HUES6 (cell line): ENCODE results near the gene CPNE1.

Experiments
- H3K27ac ChIP-seq: 2 replicates; pipeline ENCODE4 v1.7.0; 2013; ENCODE audit warnings: low read depth, mild to moderate bottlenecking, low read length, inconsistent platforms
- H3K27me3 ChIP-seq: 2 replicates; pipeline ENCODE4 v1.6.1; 2013; ENCODE audit warnings: low read length; ENCODE audit not compliant: control insufficient read depth, insufficient read depth
- H3K36me3 ChIP-seq: 2 replicates; pipeline ENCODE4 v1.6.1; 2013; ENCODE audit warnings: low read length; ENCODE audit not compliant: control insufficient read depth, insufficient read depth
- H3K4me1 ChIP-seq: 2 replicates; pipeline ENCODE4 v1.6.1; 2013; ENCODE audit warnings: low read length; ENCODE audit not compliant: control insufficient read depth, insufficient read depth
- H3K4me3 ChIP-seq: 2 replicates; pipeline ENCODE4 v1.5.1; 2013; ENCODE audit warnings: low read depth, low read length
- H3K9ac ChIP-seq: one replicate; pipeline ENCODE4 v1.6.1; 2013; ENCODE audit warnings: mild to moderate bottlenecking, low read length
- H3K9me3 ChIP-seq: 2 replicates; pipeline ENCODE4 v1.6.1; 2013; ENCODE audit warnings: low read depth, low read length; ENCODE audit not compliant: control insufficient read depth, insufficient read depth

CPNE1 gene

DNA sequence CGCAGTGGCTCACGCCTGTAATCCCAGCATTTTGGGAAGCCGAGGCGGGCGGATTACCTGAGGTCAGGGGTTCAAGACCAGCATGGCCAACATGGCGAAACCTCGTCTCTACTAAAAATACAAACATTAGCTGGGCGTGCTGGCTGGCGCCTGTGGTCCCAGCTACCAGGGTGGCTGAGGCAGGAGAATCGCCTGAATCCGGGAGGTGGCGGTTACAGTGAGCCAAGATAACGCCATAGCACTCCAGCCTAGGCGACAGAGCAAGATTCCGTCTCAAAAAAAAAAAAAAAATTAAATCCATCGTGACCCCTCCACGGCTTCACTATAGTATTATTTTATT, 1.2 kb upstream of the CPNE1 start:
- no peak overlapping the region for H3K4me3 ChIP-seq
- H3K27me3 ChIP-seq: no peaks in the 10 kb centered on the region
- peaks cover 17% of the 10 kb centered on the region for H3K4me1 ChIP-seq
- H3K9me3 ChIP-seq: no peaks in the 10 kb centered on the region; the same call in 1 of the 2 replicates
- H3K36me3 ChIP-seq: peaks cover 18% of the 10 kb centered on the region
- no peak overlapping the region for H3K27ac ChIP-seq
- H3K9ac ChIP-seq: no peak overlapping the region

DNA sequence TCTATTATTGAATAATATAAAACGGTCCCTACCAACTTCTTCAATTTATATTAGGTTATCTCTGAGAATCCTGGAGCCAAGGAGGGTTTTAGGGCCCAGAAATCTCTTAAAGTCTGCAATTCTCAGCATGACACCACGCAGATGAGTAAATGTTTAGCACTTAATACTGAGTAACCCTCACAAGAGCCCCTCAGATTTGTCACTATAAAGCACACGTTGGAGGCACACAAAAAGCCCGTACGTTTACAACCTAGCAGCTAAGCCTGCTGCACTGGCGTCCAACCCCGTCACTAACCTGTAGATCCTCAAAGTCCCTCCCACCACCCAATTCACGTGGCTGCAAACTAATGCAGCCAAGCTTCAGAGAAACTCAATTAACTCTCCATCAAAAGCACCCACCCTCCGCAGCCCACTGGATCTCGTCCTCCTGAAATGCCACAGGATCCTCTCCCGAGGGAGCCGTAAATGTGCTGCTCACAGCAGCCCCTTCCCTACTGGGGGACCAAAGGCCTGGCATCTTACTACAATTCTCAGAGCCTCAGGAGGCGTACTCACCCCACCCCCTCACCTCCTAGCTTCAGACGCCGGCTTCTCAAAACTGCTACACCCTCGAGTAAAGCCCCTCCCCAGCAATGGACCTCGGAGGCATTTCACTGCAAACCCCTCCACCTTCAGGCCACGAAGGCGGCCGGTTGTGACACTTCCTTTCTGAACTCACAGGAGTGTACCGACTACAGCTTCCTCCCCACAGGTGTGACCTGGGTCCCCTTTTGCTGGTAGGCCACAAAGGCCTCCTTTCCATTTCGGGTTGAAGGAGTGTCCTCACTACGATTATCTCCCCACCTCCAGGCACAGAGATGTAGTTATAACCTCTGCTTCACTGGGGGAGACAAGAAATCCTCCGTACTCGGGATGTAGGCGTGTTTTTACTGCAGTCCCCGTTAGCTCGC, 909 bp downstream of the CPNE1 start:
- Histone ChIP-seq H3K27me3 (no peaks in the 10 kb centered on the region), H3K9me3 (no peaks in the 10 kb centered on the region; the same call in 1 of the 2 replicates), H3K4me1 (peaks cover 17% of the 10 kb centered on the region), H3K27ac (peak overlapping the region; percentile 92), H3K9ac (peak overlapping the region; percentile 90), H3K4me3 (peak overlapping the region; percentile 86), H3K36me3 (peaks cover 4% of the 10 kb centered on the region; the same call in 1 of the 2 replicates)

DNA sequence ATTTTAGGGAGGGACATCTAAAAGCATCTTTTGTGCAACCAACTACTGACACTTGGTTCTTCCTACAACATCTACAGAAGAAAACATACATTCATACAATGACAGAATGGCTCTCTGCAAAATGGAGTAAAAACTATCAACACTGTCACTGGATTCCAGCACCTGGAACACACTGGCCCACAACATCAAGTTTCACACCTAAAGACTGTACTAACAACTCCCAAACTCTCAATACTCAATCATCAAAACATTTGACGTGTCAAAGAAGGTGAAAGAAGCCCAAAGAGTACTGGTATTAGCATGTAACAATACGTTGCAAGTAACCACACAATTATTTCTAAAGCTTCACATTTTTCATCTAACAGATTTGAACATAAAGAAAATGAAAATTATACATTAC, 2.1 kb downstream of the CPNE1 start:
- no peaks in the 10 kb centered on the region for H3K27me3 ChIP-seq
- peak overlapping the region; percentile 86 for H3K4me3 ChIP-seq
- H3K9ac ChIP-seq: no peak overlapping the region
- H3K9me3 ChIP-seq: no peaks in the 10 kb centered on the region; the same call in 1 of the 2 replicates
- no peak overlapping the region for H3K27ac ChIP-seq
- H3K36me3 ChIP-seq: peaks cover 1% of the 10 kb centered on the region; the same call in 1 of the 2 replicates
- H3K4me1 ChIP-seq: peaks cover 17% of the 10 kb centered on the region

DNA sequence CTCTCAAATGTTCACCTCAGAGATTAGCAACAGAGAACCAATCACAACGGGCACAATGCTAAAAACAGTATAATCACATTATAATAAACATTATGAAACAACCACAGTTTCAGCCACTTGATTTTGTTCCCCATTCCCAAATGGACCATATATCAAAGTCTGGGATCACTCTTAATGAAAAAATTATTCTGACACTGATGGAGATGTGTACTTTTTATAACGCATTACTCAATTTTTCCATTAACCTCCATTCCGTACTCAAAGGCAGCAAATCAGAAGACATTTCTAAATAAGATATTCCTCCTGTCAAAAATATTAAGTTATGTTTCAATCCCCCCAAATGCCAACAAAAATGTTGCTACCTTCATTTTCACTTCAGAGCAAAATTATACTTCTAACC, 2.8 kb downstream of the CPNE1 start:
- H3K27ac ChIP-seq: 0 out of 2 replicates have a peak overlapping the region, but pooled peaks have one; percentile 8
- no peaks in the 10 kb centered on the region; the same call in 1 of the 2 replicates for H3K9me3 ChIP-seq
- no peaks in the 10 kb centered on the region for H3K27me3 ChIP-seq
- H3K36me3 ChIP-seq: peaks cover 6% of the 10 kb centered on the region; the same call in 1 of the 2 replicates
- no peak overlapping the region for H3K9ac ChIP-seq
- peaks cover 17% of the 10 kb centered on the region for H3K4me1 ChIP-seq
- H3K4me3 ChIP-seq: peak overlapping the region; percentile 86

DNA sequence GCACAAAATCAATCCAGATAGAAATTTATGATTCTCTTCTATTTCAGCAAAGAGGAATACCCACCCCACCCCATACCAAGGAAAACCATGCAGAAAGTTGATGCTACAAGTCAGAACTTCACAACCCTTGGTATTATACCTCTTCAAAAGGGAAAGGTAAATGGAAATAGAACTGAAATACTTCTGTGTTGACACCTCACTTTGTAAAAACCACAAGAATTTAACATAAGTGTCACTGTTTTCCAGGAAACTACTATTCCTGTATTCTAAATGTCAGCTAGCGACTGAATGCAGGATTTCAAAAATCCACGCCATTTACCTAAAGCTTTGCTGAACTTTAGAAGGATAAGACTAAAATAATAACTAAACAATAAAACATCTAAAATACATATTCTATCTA, 3.6 kb downstream of the CPNE1 start:
- H3K9ac ChIP-seq: no peak overlapping the region
- no peaks in the 10 kb centered on the region; the same call in 1 of the 2 replicates for H3K9me3 ChIP-seq
- no peaks in the 10 kb centered on the region for H3K27me3 ChIP-seq
- peaks cover 17% of the 10 kb centered on the region for H3K4me1 ChIP-seq
- H3K36me3 ChIP-seq: peaks cover 11% of the 10 kb centered on the region; the same call in 1 of the 2 replicates
- peak overlapping the region; percentile 86; the same call in 1 of the 2 replicates for H3K4me3 ChIP-seq
- no peak overlapping the region for H3K27ac ChIP-seq

DNA sequence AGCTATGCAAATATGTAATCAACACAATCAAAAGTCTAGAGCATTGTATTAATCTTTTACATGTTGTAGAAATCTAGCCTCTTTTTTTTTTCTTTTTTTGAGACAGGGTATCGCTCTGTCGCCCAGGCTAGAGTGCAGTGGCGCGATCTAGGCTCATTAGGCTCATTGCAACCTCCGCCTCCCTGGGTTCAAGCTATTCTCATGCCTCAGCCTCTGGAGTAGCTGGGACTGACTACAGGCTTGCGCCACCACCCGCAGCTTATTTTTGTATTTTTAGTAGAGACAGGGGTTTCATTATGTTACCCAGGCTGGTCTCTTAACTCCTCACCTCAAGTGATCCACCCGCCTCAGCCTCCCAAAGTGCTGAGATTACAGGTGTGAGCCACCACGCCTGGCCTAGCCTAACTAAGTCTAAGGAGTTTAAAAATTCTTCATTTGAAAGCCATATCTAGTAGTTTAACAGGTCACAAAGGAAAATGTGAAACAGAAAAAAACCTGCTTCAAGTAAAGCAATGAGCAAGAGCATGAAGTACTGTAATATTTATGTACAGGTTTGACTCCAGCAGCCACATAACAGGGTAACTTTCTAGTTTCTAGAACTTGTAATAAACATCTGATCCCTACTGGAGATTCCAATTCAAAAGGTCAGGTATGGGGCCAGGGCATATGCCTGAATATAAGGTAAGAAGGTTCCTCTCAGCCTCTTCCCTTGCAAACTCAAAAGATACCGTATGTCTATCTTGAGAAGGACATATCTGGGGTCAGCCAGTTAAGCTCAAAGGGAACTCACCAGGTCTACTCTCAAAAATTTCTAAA, 4.4 kb downstream of the CPNE1 start:
- Histone ChIP-seq H3K4me3 (no peak overlapping the region), H3K27ac (no peak overlapping the region), H3K27me3 (no peaks in the 10 kb centered on the region), H3K9ac (no peak overlapping the region), H3K9me3 (no peaks in the 10 kb centered on the region; the same call in 1 of the 2 replicates), H3K36me3 (peaks cover 17% of the 10 kb centered on the region), H3K4me1 (peaks cover 17% of the 10 kb centered on the region)

DNA sequence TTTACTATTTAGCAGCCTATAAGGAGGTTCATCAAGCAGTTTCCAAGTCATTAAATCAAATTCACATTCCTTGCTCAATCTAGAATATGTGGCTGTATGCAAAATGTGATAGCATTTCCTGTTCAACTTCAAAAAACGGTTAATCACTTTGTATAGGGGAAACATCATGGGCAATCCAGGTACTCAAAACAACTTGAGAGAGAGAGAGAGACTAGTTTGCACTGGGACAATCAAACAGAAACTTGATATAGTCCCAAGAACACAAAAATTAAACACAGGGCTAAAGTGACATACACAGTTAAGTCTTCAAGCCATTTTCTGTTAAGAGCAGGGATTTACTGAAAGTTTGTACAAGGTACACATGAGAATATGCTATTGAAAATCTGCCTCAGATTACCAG, 7.4 kb downstream of the CPNE1 start:
- H3K36me3 ChIP-seq: peaks cover 46% of the 10 kb centered on the region
- no peaks in the 10 kb centered on the region; the same call in 1 of the 2 replicates for H3K9me3 ChIP-seq
- no peak overlapping the region for H3K27ac ChIP-seq
- H3K27me3 ChIP-seq: no peaks in the 10 kb centered on the region
- no peak overlapping the region for H3K9ac ChIP-seq
- no peak overlapping the region for H3K4me3 ChIP-seq
- peaks cover 13% of the 10 kb centered on the region for H3K4me1 ChIP-seq

DNA sequence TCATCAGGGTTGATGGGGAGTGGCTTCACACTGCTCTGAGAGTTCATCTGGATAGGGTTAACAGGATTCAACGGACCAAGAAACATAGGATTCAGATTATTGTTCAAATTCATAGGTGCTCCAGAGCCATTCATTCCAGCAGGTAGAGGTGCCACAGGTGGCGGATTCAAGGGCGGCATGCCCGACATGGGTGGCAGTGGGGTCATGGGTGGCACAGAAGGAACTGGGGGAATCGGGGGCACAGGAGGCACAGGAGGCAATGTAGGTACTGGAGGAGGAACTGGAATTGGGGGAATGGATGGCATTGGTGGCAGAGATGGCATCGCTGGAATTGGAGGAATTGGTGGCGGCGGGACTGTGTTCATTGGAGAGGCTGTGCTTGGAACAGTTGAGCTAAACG, 10.3 kb downstream of the CPNE1 start:
- H3K27ac ChIP-seq: no peak overlapping the region
- no peaks in the 10 kb centered on the region for H3K27me3 ChIP-seq
- peaks cover 61% of the 10 kb centered on the region for H3K36me3 ChIP-seq
- no peak overlapping the region for H3K9ac ChIP-seq
- no peaks in the 10 kb centered on the region for H3K9me3 ChIP-seq
- no peak overlapping the region for H3K4me3 ChIP-seq
- H3K4me1 ChIP-seq: no peaks in the 10 kb centered on the region

DNA sequence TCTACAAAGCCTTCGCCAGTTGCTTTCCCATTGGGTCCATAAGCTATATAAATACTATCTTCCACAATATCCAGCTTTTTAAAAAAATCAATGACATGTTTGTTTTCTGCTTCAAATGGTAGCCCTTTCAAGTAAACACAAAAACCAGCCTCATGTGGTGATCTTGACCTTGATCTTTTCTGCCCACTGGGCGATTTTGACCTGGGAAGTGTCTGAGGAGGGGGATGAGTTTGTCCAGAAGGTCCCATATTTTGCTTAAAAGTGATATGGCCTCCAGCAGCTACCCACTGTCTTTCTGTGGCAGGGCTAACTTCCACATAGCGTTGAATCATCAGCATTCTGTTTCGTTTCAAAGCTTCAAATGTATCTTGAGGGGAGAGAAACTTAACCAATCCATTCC, 10.8 kb downstream of the CPNE1 start:
- Histone ChIP-seq H3K4me3 (no peak overlapping the region), H3K27me3 (no peaks in the 10 kb centered on the region), H3K9me3 (no peaks in the 10 kb centered on the region), H3K36me3 (peaks cover 61% of the 10 kb centered on the region), H3K4me1 (no peaks in the 10 kb centered on the region), H3K9ac (no peak overlapping the region), H3K27ac (no peak overlapping the region)

DNA sequence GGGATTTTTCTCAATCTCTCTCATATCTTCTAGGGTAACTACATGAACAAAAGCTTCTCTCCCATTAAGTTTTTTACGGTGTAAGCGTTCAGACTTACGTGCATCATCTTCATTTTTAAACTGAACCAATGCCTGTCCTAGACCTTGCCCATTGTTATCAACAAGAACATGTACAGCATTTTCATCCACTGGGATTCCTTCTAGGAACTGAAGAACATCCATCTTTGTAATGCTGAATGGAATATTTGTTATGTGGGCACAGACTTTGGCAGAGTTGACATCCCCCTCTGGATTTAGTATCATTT, 11.3 kb downstream of the CPNE1 start:
- H3K9ac ChIP-seq: no peak overlapping the region
- H3K4me3 ChIP-seq: no peak overlapping the region
- H3K4me1 ChIP-seq: no peaks in the 10 kb centered on the region
- no peaks in the 10 kb centered on the region for H3K9me3 ChIP-seq
- no peaks in the 10 kb centered on the region for H3K27me3 ChIP-seq
- peaks cover 61% of the 10 kb centered on the region for H3K36me3 ChIP-seq
- H3K27ac ChIP-seq: no peak overlapping the region
